ENCODE data around the gene FCSK. TPM values are rescaled to one million over a fixed set of nuclear protein-coding genes. Genes with fewer than 3 reads are reported as not detected.

FCSK gene
- total and polyA plus RNA-seq, 2 of the 13 experiments (the other 11 are each of a cell fraction or from before 2014, with no cell fraction given): 9.1 to 19.2 TPM

DNA sequence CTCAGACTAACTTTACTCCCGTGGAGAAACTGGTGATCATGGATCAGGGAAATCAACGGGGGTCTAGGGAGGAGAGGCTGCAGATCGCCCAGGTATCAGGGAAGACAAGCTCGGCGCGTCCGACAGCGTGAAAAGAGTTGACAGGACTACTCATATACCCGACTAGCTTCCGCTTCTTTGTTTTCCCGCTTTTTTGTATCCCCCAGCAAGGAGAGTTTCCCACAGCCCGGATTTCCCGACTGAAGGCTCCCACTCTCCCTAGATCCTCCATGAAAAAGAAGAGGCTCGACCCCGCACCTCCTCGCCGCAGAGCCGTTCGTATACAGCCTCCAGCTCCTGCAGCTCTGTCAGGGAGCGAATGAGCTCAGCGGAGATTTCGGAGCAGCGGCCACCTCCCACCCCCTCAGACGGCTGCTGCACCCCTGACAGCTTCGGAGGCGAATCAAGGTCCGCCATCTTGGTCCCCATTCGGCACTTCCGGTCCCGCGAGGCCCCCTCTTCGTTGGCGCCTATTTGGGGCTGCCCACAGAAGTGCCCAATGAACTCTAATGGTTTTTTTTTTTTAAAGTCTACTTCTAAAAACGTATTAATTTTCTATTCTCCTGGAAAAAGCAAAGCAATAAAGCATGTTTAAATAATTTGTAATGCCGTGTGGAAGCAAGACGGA lies 68.8 kb downstream of the FCSK start, which contains the start of gene COG4 (continued):
- peak; percentile 98 for TF ChIP-seq THAP9 (CRISPR knock-in tag; IDR thresholded peaks at IDR 0.05; ENCODE audit: borderline replicate concordance)
- TF ChIP-seq YEATS2 (CRISPR knock-in tag; IDR thresholded peaks at IDR 0.05; ENCODE audit: borderline replicate concordance): no peak
- no peak for TF ChIP-seq ZMAT5 (CRISPR knock-in tag; IDR thresholded peaks at IDR 0.05; ENCODE audit: borderline replicate concordance, low read depth)
- TF ChIP-seq, protein P1, sequence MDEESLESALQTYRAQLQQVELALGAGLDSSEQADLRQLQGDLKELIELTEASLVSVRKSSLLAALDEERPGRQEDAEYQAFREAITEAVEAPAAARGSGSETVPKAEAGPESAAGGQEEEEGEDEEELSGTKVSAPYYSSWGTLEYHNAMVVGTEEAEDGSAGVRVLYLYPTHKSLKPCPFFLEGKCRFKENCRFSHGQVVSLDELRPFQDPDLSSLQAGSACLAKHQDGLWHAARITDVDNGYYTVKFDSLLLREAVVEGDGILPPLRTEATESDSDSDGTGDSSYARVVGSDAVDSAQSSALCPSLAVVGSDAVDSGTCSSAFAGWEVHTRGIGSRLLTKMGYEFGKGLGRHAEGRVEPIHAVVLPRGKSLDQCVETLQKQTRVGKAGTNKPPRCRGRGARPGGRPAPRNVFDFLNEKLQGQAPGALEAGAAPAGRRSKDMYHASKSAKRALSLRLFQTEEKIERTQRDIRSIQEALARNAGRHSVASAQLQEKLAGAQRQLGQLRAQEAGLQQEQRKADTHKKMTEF (CRISPR knock-in tag; IDR thresholded peaks at IDR 0.05): peak; percentile 52; the same call in 1 of the 2 replicates
- TF ChIP-seq TAF1 (CRISPR knock-in tag; IDR thresholded peaks at IDR 0.05): peak; percentile 94
- no peak for TF ChIP-seq ZNF547 (CRISPR knock-in tag; IDR thresholded peaks at IDR 0.05)
- peak; percentile 36; the same call in 1 of the 2 replicates for TF ChIP-seq NFKB2 (CRISPR knock-in tag; IDR thresholded peaks at IDR 0.05; ENCODE audit: borderline replicate concordance)
- 0 out of 2 replicates have a peak, but pooled peaks have one; percentile 33 for TF ChIP-seq EHMT2 (IDR thresholded peaks at IDR 0.05; ENCODE audit: borderline replicate concordance, low read depth, low read length)
- TF ChIP-seq GATA4 (IDR thresholded peaks at IDR 0.05; ENCODE audit: borderline replicate concordance, low read depth): 0 out of 2 replicates have a peak, but pooled peaks have one; percentile 37
- 0 out of 2 replicates have a peak, but pooled peaks have one; percentile 55 for TF ChIP-seq ZNF709 (CRISPR knock-in tag; IDR thresholded peaks at IDR 0.05)
- TF ChIP-seq HNF4A (CRISPR knock-in tag; IDR thresholded peaks at IDR 0.05): no peak
- TF ChIP-seq MLLT10 (CRISPR knock-in tag; IDR thresholded peaks at IDR 0.05): no peak
- 0 out of 2 replicates have a peak, but pooled peaks have one; percentile 33 for TF ChIP-seq ZNF773 (CRISPR knock-in tag; IDR thresholded peaks at IDR 0.05; ENCODE audit: borderline replicate concordance)
- peak; percentile 74; the same call in 1 of the 2 replicates for TF ChIP-seq KDM5B (CRISPR knock-in tag; IDR thresholded peaks at IDR 0.05; ENCODE audit: borderline replicate concordance)
- no peak; the same call in 1 of the 2 replicates for TF ChIP-seq ZNF17 (CRISPR knock-in tag; IDR thresholded peaks at IDR 0.05)
- TF ChIP-seq ZNF660 (CRISPR knock-in tag; IDR thresholded peaks at IDR 0.05; ENCODE audit: borderline replicate concordance, low read depth): no peak
- TF ChIP-seq THYN1 (CRISPR knock-in tag; IDR thresholded peaks at IDR 0.05; ENCODE audit: borderline replicate concordance, low read depth): 0 out of 2 replicates have a peak, but pooled peaks have one; percentile 10
- TF ChIP-seq, protein P2, sequence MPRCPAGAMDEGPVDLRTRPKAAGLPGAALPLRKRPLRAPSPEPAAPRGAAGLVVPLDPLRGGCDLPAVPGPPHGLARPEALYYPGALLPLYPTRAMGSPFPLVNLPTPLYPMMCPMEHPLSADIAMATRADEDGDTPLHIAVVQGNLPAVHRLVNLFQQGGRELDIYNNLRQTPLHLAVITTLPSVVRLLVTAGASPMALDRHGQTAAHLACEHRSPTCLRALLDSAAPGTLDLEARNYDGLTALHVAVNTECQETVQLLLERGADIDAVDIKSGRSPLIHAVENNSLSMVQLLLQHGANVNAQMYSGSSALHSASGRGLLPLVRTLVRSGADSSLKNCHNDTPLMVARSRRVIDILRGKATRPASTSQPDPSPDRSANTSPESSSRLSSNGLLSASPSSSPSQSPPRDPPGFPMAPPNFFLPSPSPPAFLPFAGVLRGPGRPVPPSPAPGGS (CRISPR knock-in tag; IDR thresholded peaks at IDR 0.05): no peak; the same call in 1 of the 2 replicates
- no peak for TF ChIP-seq HNRNPK (IDR thresholded peaks at IDR 0.05; ENCODE audit: low read depth, low read length, poor library complexity, severe bottlenecking)
- peak; percentile 87 for TF ChIP-seq PHF20 (CRISPR knock-in tag; IDR thresholded peaks at IDR 0.05)
- TF ChIP-seq SAP130 (CRISPR knock-in tag; IDR thresholded peaks at IDR 0.05; ENCODE audit: low read depth): peak; percentile 88

Data from HepG2 (cell line).